Measurements from ENCODE around the gene MCF2L. TPM values are rescaled to one million over a fixed set of nuclear protein-coding genes. Genes with fewer than 3 reads are reported as not detected.

The MCF2L gene
- total RNA-seq, 2 donors from 2014 or later: 47.6 to 64.7 TPM

- 90% methylated on average over 16 of the region's 18 CpGs for WGBS
- Histone ChIP-seq H3K4me3 (no peak overlapping the region), H3K9me3 (no peaks in the 10 kb centered on the region), H3K4me1 (replicated peaks) (no peaks in the 10 kb centered on the region), H3K27ac (no peak overlapping the region), H3K36me3 (no peaks in the 10 kb centered on the region), H3K27me3 (replicated peaks; ENCODE audit: insufficient read depth) (no peaks in the 10 kb centered on the region)
- intact Hi-C loops (cut with DNase I): no loop called here
- TF ChIP-seq POLR2A (IDR thresholded peaks at IDR 0.05): no peak
- TF ChIP-seq POLR2AphosphoS5 (IDR thresholded peaks at IDR 0.05): no peak
- no peak for TF ChIP-seq CTCF (IDR thresholded peaks at IDR 0.05)
- no peak for DNase-seq (ENCODE audit: low spot score)
Measured at GRCh38 chr13:113141601-113141970, 172.6 kb downstream of the MCF2L start.

DNA sequence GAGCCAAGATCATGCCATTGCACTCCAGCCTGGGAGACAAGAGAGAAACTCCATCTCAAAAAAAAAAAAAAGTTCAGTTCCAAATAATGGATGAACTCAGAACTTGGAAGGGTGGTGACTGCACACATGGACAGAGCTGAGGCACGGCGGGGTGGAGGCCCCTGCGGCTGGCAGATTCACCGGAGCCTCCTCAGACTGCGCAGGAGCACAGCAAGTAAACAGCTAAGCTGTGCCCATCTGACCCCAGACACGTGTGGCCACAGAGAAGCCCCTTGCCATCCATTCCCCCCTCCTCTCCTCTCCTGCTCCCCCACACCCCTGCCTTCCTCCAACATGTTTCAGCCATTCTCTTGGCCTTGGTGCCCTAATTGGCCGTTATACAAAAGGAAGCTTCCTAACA lies 173.9 kb downstream of the MCF2L start:
- no peaks in the 10 kb centered on the region for H3K36me3 ChIP-seq
- TF ChIP-seq POLR2AphosphoS5 (IDR thresholded peaks at IDR 0.05) (no peak), POLR2A (IDR thresholded peaks at IDR 0.05) (no peak), CTCF (IDR thresholded peaks at IDR 0.05) (no peak)
- no peaks in the 10 kb centered on the region for H3K9me3 ChIP-seq
- H3K27me3 ChIP-seq (replicated peaks; ENCODE audit: insufficient read depth): no peaks in the 10 kb centered on the region
- no peaks in the 10 kb centered on the region for H3K4me1 ChIP-seq (replicated peaks)
- no peak for DNase-seq (ENCODE audit: low spot score)
- 84% methylated on average over 7 of the region's 7 CpGs for WGBS
- intact Hi-C loops (cut with DNase I): no loop called here
- H3K4me3 ChIP-seq: no peak overlapping the region
- H3K27ac ChIP-seq: no peak overlapping the region

GRCh38 chr13:113143466-113144254 lies 174.6 kb downstream of the MCF2L start:
- TF ChIP-seq POLR2A (IDR thresholded peaks at IDR 0.05) (no peak), CTCF (IDR thresholded peaks at IDR 0.05) (no peak), POLR2AphosphoS5 (IDR thresholded peaks at IDR 0.05) (no peak)
- DNase-seq (ENCODE audit: low spot score): no peak
- H3K27me3 ChIP-seq (replicated peaks; ENCODE audit: insufficient read depth): no peaks in the 10 kb centered on the region
- H3K36me3 ChIP-seq: no peaks in the 10 kb centered on the region
- intact Hi-C loops (cut with DNase I): no loop called here
- H3K4me3 ChIP-seq: no peak overlapping the region
- no peaks in the 10 kb centered on the region for H3K9me3 ChIP-seq
- no peaks in the 10 kb centered on the region for H3K4me1 ChIP-seq (replicated peaks)
- WGBS: 89% methylated on average over 39 of the region's 39 CpGs
- H3K27ac ChIP-seq: no peak overlapping the region

GRCh38 chr13:113144255-113144629 lies 175.2 kb downstream of the MCF2L start:
- intact Hi-C loops (cut with DNase I): no loop called here
- WGBS: 93% methylated on average over 12 of the region's 12 CpGs
- no peaks in the 10 kb centered on the region for H3K27me3 ChIP-seq (replicated peaks; ENCODE audit: insufficient read depth)
- no peak overlapping the region for H3K27ac ChIP-seq
- no peak overlapping the region for H3K4me3 ChIP-seq
- H3K9me3 ChIP-seq: no peaks in the 10 kb centered on the region
- H3K36me3 ChIP-seq: no peaks in the 10 kb centered on the region
- TF ChIP-seq CTCF (IDR thresholded peaks at IDR 0.05) (no peak), POLR2A (IDR thresholded peaks at IDR 0.05) (no peak), POLR2AphosphoS5 (IDR thresholded peaks at IDR 0.05) (no peak)
- no peak for DNase-seq (ENCODE audit: low spot score)
- H3K4me1 ChIP-seq (replicated peaks): no peaks in the 10 kb centered on the region

GRCh38 chr13:113145496-113145895 lies 176.5 kb downstream of the MCF2L start:
- intact Hi-C loops (cut with DNase I): no loop called here
- TF ChIP-seq POLR2AphosphoS5 (IDR thresholded peaks at IDR 0.05): no peak
- no peak for TF ChIP-seq POLR2A (IDR thresholded peaks at IDR 0.05)
- TF ChIP-seq CTCF (IDR thresholded peaks at IDR 0.05): no peak
- Histone ChIP-seq H3K4me1 (replicated peaks) (no peaks in the 10 kb centered on the region), H3K27me3 (replicated peaks; ENCODE audit: insufficient read depth) (no peaks in the 10 kb centered on the region), H3K27ac (no peak overlapping the region), H3K9me3 (no peaks in the 10 kb centered on the region), H3K4me3 (no peak overlapping the region), H3K36me3 (no peaks in the 10 kb centered on the region)
- DNase-seq (ENCODE audit: low spot score): no peak
- 86% methylated on average over 12 of the region's 12 CpGs for WGBS
